Measurements from ENCODE around the gene TBC1D19. TPM values are rescaled to one million over a fixed set of nuclear protein-coding genes. Genes with fewer than 3 reads are reported as not detected.

The TBC1D19 gene
- total and polyA plus RNA-seq, 2 donors from 2014 or later = 10.8 to 19.1 TPM

DNA sequence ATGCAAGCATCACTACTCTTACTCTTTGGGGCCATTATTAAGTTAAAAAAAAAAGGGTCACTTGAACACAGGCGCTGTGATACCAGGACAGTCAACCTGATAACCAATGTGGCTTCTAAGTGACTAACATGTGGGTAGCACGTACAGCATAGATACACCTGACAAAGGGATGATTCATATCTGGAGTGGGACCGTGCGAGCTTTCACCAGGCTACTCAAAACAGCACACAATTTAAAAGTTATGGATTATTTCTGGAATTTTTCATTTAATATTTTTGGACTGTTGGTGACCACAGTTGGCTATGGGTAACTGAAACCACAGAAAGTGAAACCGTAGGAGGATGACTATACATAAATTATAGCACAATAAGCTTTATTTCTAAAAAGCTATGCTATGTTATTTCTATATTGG is 162.9 kb downstream of the TBC1D19 start:
- Histone ChIP-seq H3K4me3 (ENCODE audit: low read length in 3 of 3) (no peak overlapping the region), H3K4me1 (ENCODE audit: control insufficient read depth in 2 of 3, insufficient read depth in 2 of 3, low read depth in 1 of 3, low read length in 3 of 3) (no peaks in the 10 kb centered on the region), H3K9me3 (ENCODE audit: control insufficient read depth in 2 of 3, insufficient read depth in 1 of 3, low read length in 3 of 3) (no peaks in the 10 kb centered on the region), H3K27me3 (ENCODE audit: control insufficient read depth, insufficient read depth, low read length) (no peaks in the 10 kb centered on the region), H3K27ac (ENCODE audit: low read depth in 2 of 2, low read length in 2 of 2) (no peak overlapping the region), H3K36me3 (ENCODE audit: control insufficient read depth in 2 of 3, insufficient read depth in 3 of 3, low read length in 3 of 3) (peaks cover 0 to 16% (median 6%) of the 10 kb centered on the region in 3 donors), H3K9ac (ENCODE audit: low read length in 3 of 3) (no peak overlapping the region)
- DNase-seq (no peak), FAIRE-seq (no peak)
- intact Hi-C loops (cut with DNase I) = no loop called here
- TF ChIP-seq, protein P1, sequence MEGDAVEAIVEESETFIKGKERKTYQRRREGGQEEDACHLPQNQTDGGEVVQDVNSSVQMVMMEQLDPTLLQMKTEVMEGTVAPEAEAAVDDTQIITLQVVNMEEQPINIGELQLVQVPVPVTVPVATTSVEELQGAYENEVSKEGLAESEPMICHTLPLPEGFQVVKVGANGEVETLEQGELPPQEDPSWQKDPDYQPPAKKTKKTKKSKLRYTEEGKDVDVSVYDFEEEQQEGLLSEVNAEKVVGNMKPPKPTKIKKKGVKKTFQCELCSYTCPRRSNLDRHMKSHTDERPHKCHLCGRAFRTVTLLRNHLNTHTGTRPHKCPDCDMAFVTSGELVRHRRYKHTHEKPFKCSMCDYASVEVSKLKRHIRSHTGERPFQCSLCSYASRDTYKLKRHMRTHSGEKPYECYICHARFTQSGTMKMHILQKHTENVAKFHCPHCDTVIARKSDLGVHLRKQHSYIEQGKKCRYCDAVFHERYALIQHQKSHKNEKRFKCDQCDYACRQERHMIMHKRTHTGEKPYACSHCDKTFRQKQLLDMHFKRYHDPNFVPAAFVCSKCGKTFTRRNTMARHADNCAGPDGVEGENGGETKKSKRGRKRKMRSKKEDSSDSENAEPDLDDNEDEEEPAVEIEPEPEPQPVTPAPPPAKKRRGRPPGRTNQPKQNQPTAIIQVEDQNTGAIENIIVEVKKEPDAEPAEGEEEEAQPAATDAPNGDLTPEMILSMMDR (IDR thresholded peaks at IDR 0.05; ENCODE audit: borderline replicate concordance, extremely low read depth, insufficient read depth) = no peak

DNA sequence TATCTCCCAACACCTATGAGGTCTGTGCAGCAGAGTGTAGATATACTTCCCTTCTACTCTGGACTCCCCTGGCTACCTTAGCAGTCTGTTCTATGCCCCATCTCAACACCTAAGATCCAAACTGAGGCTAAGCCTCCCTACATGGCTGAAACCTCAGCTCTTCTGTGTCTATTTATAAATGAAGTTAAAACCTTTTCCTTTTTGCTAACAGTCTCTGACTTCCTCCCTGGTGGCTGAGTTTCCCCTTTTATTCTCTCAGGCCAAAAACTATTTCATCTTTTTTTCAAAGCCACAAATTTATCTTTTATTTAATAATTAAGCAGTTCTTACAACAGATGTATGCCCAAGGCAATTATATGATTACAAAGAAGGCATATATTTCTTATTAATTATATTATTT is 164.9 kb downstream of the TBC1D19 start:
- no peak for FAIRE-seq
- intact Hi-C loops (cut with DNase I) = no loop called here
- Histone ChIP-seq H3K36me3 (ENCODE audit: control insufficient read depth in 2 of 3, insufficient read depth in 3 of 3, low read length in 3 of 3) (peaks cover 0 to 16% (median 6%) of the 10 kb centered on the region in 3 donors), H3K27me3 (ENCODE audit: control insufficient read depth, insufficient read depth, low read length) (no peaks in the 10 kb centered on the region), H3K9ac (ENCODE audit: low read length in 3 of 3) (no peak overlapping the region), H3K27ac (ENCODE audit: low read depth in 2 of 2, low read length in 2 of 2) (no peak overlapping the region), H3K4me3 (ENCODE audit: low read length in 3 of 3) (no peak overlapping the region), H3K9me3 (ENCODE audit: control insufficient read depth in 2 of 3, insufficient read depth in 1 of 3, low read length in 3 of 3) (no peaks in the 10 kb centered on the region), H3K4me1 (ENCODE audit: control insufficient read depth in 2 of 3, insufficient read depth in 2 of 3, low read depth in 1 of 3, low read length in 3 of 3) (no peaks in the 10 kb centered on the region)
- TF ChIP-seq, protein P1 (IDR thresholded peaks at IDR 0.05; ENCODE audit: borderline replicate concordance, extremely low read depth, insufficient read depth) = no peak
- DNase-seq = no peak

DNA sequence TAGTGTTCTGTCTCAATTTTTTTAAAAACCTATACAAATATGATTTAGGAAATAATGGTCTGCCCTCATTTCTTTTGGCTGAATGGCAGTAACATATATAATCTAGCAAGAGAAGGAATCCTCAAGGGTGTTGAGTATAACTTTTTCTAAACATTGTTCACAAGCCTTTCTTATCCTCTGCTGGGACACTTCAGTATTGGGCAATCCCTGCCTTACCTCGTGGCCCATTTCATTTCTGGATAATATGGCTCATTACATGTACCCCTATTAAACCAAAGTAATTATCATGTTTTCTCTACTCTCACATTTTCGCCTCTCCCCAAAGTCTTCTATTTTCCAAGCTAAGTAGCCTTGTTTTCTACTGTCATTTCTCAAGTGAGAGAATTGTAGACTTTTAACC is 166.0 kb downstream of the TBC1D19 start:
- no peaks in the 10 kb centered on the region for H3K4me1 ChIP-seq (ENCODE audit: control insufficient read depth in 2 of 3, insufficient read depth in 2 of 3, low read depth in 1 of 3, low read length in 3 of 3)
- H3K4me3 ChIP-seq (ENCODE audit: low read length in 3 of 3) = no peak overlapping the region
- no peaks in the 10 kb centered on the region for H3K27me3 ChIP-seq (ENCODE audit: control insufficient read depth, insufficient read depth, low read length)
- no peak overlapping the region for H3K9ac ChIP-seq (ENCODE audit: low read length in 3 of 3)
- no peak for DNase-seq
- intact Hi-C loops (cut with DNase I) = no loop called here
- H3K9me3 ChIP-seq (ENCODE audit: control insufficient read depth in 2 of 3, insufficient read depth in 1 of 3, low read length in 3 of 3) = no peaks in the 10 kb centered on the region
- no peak overlapping the region for H3K27ac ChIP-seq (ENCODE audit: low read depth in 2 of 2, low read length in 2 of 2)
- no peak for FAIRE-seq
- peaks cover 0 to 16% (median 6%) of the 10 kb centered on the region in 3 donors for H3K36me3 ChIP-seq (ENCODE audit: control insufficient read depth in 2 of 3, insufficient read depth in 3 of 3, low read length in 3 of 3)
- TF ChIP-seq, protein P1 (IDR thresholded peaks at IDR 0.05; ENCODE audit: borderline replicate concordance, extremely low read depth, insufficient read depth) = no peak

DNA sequence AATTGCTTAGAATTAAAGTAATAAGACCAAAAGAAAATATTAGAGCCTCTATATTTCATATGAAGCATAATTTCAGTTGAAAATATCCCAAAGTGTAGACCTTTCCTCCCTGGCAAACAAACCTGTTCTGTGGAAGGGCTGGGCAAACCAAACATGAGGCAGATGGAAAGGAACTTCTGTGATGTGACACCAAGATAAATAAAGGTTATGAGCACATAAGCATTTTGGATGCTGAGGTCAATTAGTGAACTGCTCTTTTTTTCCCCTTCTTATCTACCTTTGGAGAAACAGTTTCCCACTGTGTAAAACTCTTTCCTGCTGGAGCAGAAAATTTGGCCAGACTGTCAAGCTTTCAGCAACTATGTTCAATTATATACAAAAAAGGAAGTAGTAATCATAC is 167.1 kb downstream of the TBC1D19 start:
- no peak overlapping the region for H3K9ac ChIP-seq (ENCODE audit: low read length in 3 of 3)
- DNase-seq = no peak
- no peaks in the 10 kb centered on the region for H3K4me1 ChIP-seq (ENCODE audit: control insufficient read depth in 2 of 3, insufficient read depth in 2 of 3, low read depth in 1 of 3, low read length in 3 of 3)
- TF ChIP-seq, protein P1 (IDR thresholded peaks at IDR 0.05; ENCODE audit: borderline replicate concordance, extremely low read depth, insufficient read depth) = no peak
- FAIRE-seq = no peak
- intact Hi-C loops (cut with DNase I) = no loop called here
- H3K27me3 ChIP-seq (ENCODE audit: control insufficient read depth, insufficient read depth, low read length) = no peaks in the 10 kb centered on the region
- H3K4me3 ChIP-seq (ENCODE audit: low read length in 3 of 3) = no peak overlapping the region
- no peaks in the 10 kb centered on the region for H3K9me3 ChIP-seq (ENCODE audit: control insufficient read depth in 2 of 3, insufficient read depth in 1 of 3, low read length in 3 of 3)
- H3K36me3 ChIP-seq (ENCODE audit: control insufficient read depth in 2 of 3, insufficient read depth in 3 of 3, low read length in 3 of 3) = peaks cover 0 to 16% (median 6%) of the 10 kb centered on the region in 3 donors
- no peak overlapping the region for H3K27ac ChIP-seq (ENCODE audit: low read depth in 2 of 2, low read length in 2 of 2)
